IMR-90 (cell line): ENCODE measurements around the gene VPS25. TPM values are rescaled to one million over a fixed set of nuclear protein-coding genes. Genes with fewer than 3 reads are reported as not detected.

Experiments
- ATAC-seq: fragments of 200-7000 bp; cut with Tn5 transposase; 2 replicates; pipeline ENCODE4 v1.9.1; 2020; ENCODE audit warnings: low read depth, mild to moderate bottlenecking, moderate library complexity
- BruUV-seq: library from RNA; stranded (reverse); fragments of 400-500 nt; replicated peaks from 2 replicates; lab custom pipeline; 2021; lab: Mats Ljungman, UMichigan
- CTCF ChIA-PET: fragments of 300-600 bp; formaldehyde crosslinking; extraction: SDS; loops from one replicate; lab custom pipeline; 2021; ENCODE audit warnings: antibody characterized with exemption; lab: Yijun Ruan, JAX
- POLR2A ChIA-PET: fragments of 300-600 bp; sonication (Branson Sonifier 250); formaldehyde crosslinking; loops from one replicate; lab custom pipeline; 2022; ENCODE audit warnings: antibody characterized with exemption; ENCODE audit not compliant: unreplicated experiment; lab: Charles Lee
- DNase-seq: peaks from one replicate; pipeline ENCODE4 v3.0.0; 2013
- H2AFZ ChIP-seq: replicated peaks from 2 replicates; pipeline ENCODE3; 2013; ENCODE audit warnings: low read length, mild to moderate bottlenecking; ENCODE audit not compliant: poor library complexity
- H2AK5ac ChIP-seq: 2 replicates; pipeline ENCODE4 v1.6.1; 2013; ENCODE audit warnings: low read depth, low read length, inconsistent platforms
- H2AK9ac ChIP-seq: replicated peaks from 2 replicates; pipeline ENCODE3; 2013; ENCODE audit warnings: mild to moderate bottlenecking, low read depth, low read length, moderate library complexity; ENCODE audit not compliant: poor library complexity
- H2BK120ac ChIP-seq: 2 replicates; pipeline ENCODE4 v1.6.1; 2013; ENCODE audit warnings: low read depth, low read length, inconsistent platforms
- H2BK15ac ChIP-seq: 3 replicates; pipeline ENCODE4 v1.6.1; 2013; ENCODE audit warnings: low read depth, low read length, inconsistent platforms
- H2BK20ac ChIP-seq: 2 replicates; pipeline ENCODE4 v1.6.1; 2013; ENCODE audit warnings: low read depth, mild to moderate bottlenecking, inconsistent platforms, low read length, moderate library complexity
- H2BK5ac ChIP-seq: 2 replicates; pipeline ENCODE4 v1.6.1; 2013; ENCODE audit warnings: mild to moderate bottlenecking, low read depth, low read length, inconsistent platforms; ENCODE audit not compliant: poor library complexity, severe bottlenecking
- H3K14ac ChIP-seq: replicated peaks from 2 replicates; pipeline ENCODE4 v1.6.1; 2013; ENCODE audit warnings: low read depth, low read length, inconsistent platforms
- H3K18ac ChIP-seq: 2 replicates; pipeline ENCODE4 v1.6.1; 2013; ENCODE audit warnings: low read depth, low read length, control low read depth
- H3K23ac ChIP-seq: 2 replicates; pipeline ENCODE4 v1.6.1; 2013; ENCODE audit warnings: low read depth, low read length, inconsistent platforms
- H3K27ac ChIP-seq: 2 replicates; pipeline ENCODE4 v1.5.1; 2013; ENCODE audit warnings: mild to moderate bottlenecking, control low read depth, low read length; ENCODE audit not compliant: insufficient read depth
- H3K27me3 ChIP-seq: 2 replicates; pipeline ENCODE4 v1.6.1; 2013; ENCODE audit warnings: low read length; ENCODE audit not compliant: control insufficient read depth, insufficient read depth
- H3K36me3 ChIP-seq: 2 replicates; pipeline ENCODE4 v1.6.1; 2013; ENCODE audit warnings: low read length, mixed read lengths; ENCODE audit not compliant: control insufficient read depth, insufficient read depth
- H3K4ac ChIP-seq: 2 replicates; pipeline ENCODE4 v1.6.1; 2013; ENCODE audit warnings: low read depth, low read length, inconsistent platforms
- H3K4me1 ChIP-seq: 2 replicates; pipeline ENCODE4 v1.6.1; 2013; ENCODE audit warnings: low read length, mixed read lengths; ENCODE audit not compliant: control insufficient read depth, insufficient read depth
- H3K4me2 ChIP-seq: 2 replicates; pipeline ENCODE4 v1.6.1; 2013; ENCODE audit warnings: low read depth, mild to moderate bottlenecking, control low read depth, low read length, moderate library complexity
- H3K4me3 ChIP-seq: 2 replicates; pipeline ENCODE4 v1.5.1; 2013; ENCODE audit warnings: low read depth, mild to moderate bottlenecking, control low read depth, low read length, moderate library complexity; ENCODE audit not compliant: insufficient read depth
- H3K56ac ChIP-seq: 2 replicates; pipeline ENCODE4 v1.6.1; 2013; ENCODE audit warnings: low read length, inconsistent platforms; ENCODE audit not compliant: insufficient read depth; ENCODE audit errors: extremely low read depth
- H3K79me1 ChIP-seq, 2 experiments: 2 replicates each; pipeline ENCODE4 v1.6.1; 2013; ENCODE audit warnings: low read length in 2 of 2, inconsistent platforms in 1 of 2, low read depth in 1 of 2
- H3K9ac ChIP-seq: 2 replicates; pipeline ENCODE4 v1.6.1; 2013; ENCODE audit warnings: low read depth, low read length, control low read depth
- H3K9me1 ChIP-seq: 2 replicates; pipeline ENCODE4 v1.6.1; 2013; ENCODE audit warnings: low read length, inconsistent platforms; ENCODE audit not compliant: insufficient read depth
- H3K9me3 ChIP-seq: 2 replicates; pipeline ENCODE4 v1.6.1; 2013; ENCODE audit warnings: low read length; ENCODE audit not compliant: control insufficient read depth, insufficient read depth
- H4K20me1 ChIP-seq: 2 replicates; pipeline ENCODE4 v1.6.1; 2013; ENCODE audit warnings: low read length, inconsistent platforms; ENCODE audit not compliant: insufficient read depth
- H4K5ac ChIP-seq: 2 replicates; pipeline ENCODE4 v1.6.1; 2013; ENCODE audit warnings: mild to moderate bottlenecking, low read depth, low read length, control low read depth
- H4K8ac ChIP-seq, 2 experiments: 2 replicates each; pipeline ENCODE4 v1.6.1; 2013; ENCODE audit warnings: low read depth in 2 of 2, low read length in 2 of 2, control low read depth in 1 of 2, inconsistent platforms in 1 of 2
- H4K91ac ChIP-seq: 2 replicates; pipeline ENCODE4 v1.6.1; 2013; ENCODE audit warnings: low read depth, low read length, inconsistent platforms; ENCODE audit not compliant: insufficient read depth
- CTCF ChIP-seq: conservative IDR thresholded peaks from 2 replicates; pipeline ENCODE4 v1.5.1; 2012; ENCODE audit warnings: mild to moderate bottlenecking, low read depth, low read length, improper control_type of control experiment
- ELK1 ChIP-seq: fragments of 150-350 bp; IDR thresholded peaks from 2 replicates; pipeline ENCODE4 v1.6.1; 2016; ENCODE audit warnings: low read depth, mild to moderate bottlenecking, low read length, moderate library complexity, borderline replicate concordance
- FOS ChIP-seq: fragments of 150-350 bp; IDR thresholded peaks from 2 replicates; pipeline ENCODE4 v1.6.1; 2016; ENCODE audit warnings: low read depth, low read length
- MAZ ChIP-seq: IDR thresholded peaks from 2 replicates; pipeline ENCODE4 v1.6.1; 2012; ENCODE audit warnings: low read depth, mild to moderate bottlenecking, low read length, improper control_type of control experiment, moderate library complexity, borderline replicate concordance
- NFE2L2 ChIP-seq: fragments of 150-350 bp; IDR thresholded peaks from 2 replicates; pipeline ENCODE4 v1.6.1; 2016; ENCODE audit warnings: low read depth, mild to moderate bottlenecking, low read length
- POLR2A ChIP-seq: IDR thresholded peaks from 2 replicates; pipeline ENCODE4 v1.6.1; 2012; ENCODE audit warnings: mild to moderate bottlenecking, low read depth, low read length
- RAD21 ChIP-seq: IDR thresholded peaks from 2 replicates; pipeline ENCODE4 v1.6.1; 2012; ENCODE audit warnings: low read length, improper control_type of control experiment
- RFX5 ChIP-seq: IDR thresholded peaks from 2 replicates; pipeline ENCODE4 v1.8.0; 2012; ENCODE audit warnings: low read depth, mild to moderate bottlenecking, low read length, moderate library complexity
- SMC3 ChIP-seq: fragments of 150-350 bp; IDR thresholded peaks from 2 replicates; pipeline ENCODE4 v1.6.1; 2016; ENCODE audit warnings: low read depth, mild to moderate bottlenecking, antibody characterized with exemption, low read length, moderate library complexity
- USF2 ChIP-seq: fragments of 150-350 bp; IDR thresholded peaks from 2 replicates; pipeline ENCODE4 v1.6.1; 2017; ENCODE audit warnings: mild to moderate bottlenecking, antibody characterized with exemption, low read length, low read depth
- WGBS, 2 experiments: methylation state at CpG; one replicate each; pipeline versions ENCODE4 v1.1.5 to v1.1.7; 2013; ENCODE audit warnings: missing lambda C conversion rate in 2 of 2; ENCODE audit not compliant: insufficient read length in 1 of 2; ENCODE audit errors: extremely low coverage in 2 of 2; 5-methylcytosine and 5-hydroxymethylcytosine counted together
- dilution Hi-C: fragments of 300-500 bp; cut with HindIII; formaldehyde crosslinking; loops from one replicate; pipeline ENCODE4 v1.14.3; 2018; ENCODE audit warnings: low sequenced_read_pairs; ENCODE audit not compliant: unreplicated experiment
- in situ Hi-C: fragments of 300-500 bp; cut with MboI; formaldehyde crosslinking; loops from 3 replicates; pipeline ENCODE4 v1.14.3; 2019; ENCODE audit warnings: low sequenced_read_pairs, inconsistent platforms, mixed read lengths
- intact Hi-C: fragments of 100-400 bp; cut with micrococcal nuclease; formaldehyde crosslinking; loops from 2 replicates; pipeline ENCODE4 v1.10.0; 2022
- polyA plus RNA-seq, 3 experiments: library from polyadenylated mRNA; depleted of rRNA; stranded (reverse); fragments of >200 nt; gene quantifications; 2 replicates each; pipeline ENCODE4 v1.2.3, GENCODE V29; 2012; ENCODE audit warnings: low replicate concordance in 1 of 3
- total RNA-seq: library from RNA; depleted of rRNA; stranded (reverse); fragments of >200 nt; gene quantifications from 2 replicates; pipeline ENCODE4 v1.2.3, GENCODE V29; 2012

Gene VPS25
- total and polyA plus RNA-seq, 2 of the 4 experiments (the other 2 are of a cell fraction): 71.3 to 130 TPM

- dilution Hi-C loops (no loop called here), intact Hi-C loops (no loop called here), in situ Hi-C loops (no loop called here)
- Histone ChIP-seq H3K4ac (no peak overlapping the region), H4K8ac (no peak overlapping the region), H3K27me3 (peaks cover 27% of the 10 kb centered on the region), H3K79me1 (peaks cover under 1 to 3% of the 10 kb centered on the region in 2 experiments; a peak in 3 of 4 replicates), H4K5ac (no peak overlapping the region), H3K27ac (no peak overlapping the region), H3K23ac (0 out of 2 replicates have a peak overlapping the region, but pooled peaks have one; percentile 51), H4K20me1 (no peaks in the 10 kb centered on the region), H3K9ac (no peak overlapping the region), H2BK5ac (no peak overlapping the region), H3K14ac (no peak overlapping the region), H3K18ac (no peak overlapping the region), H3K56ac (no peak overlapping the region), H3K9me3 (no peaks in the 10 kb centered on the region), H3K36me3 (no peaks in the 10 kb centered on the region), H2BK120ac (no peak overlapping the region), H3K9me1 (peaks cover 4% of the 10 kb centered on the region; the same call in 1 of the 2 replicates), H3K4me2 (no peak overlapping the region), H4K91ac (no peak overlapping the region), H3K4me3 (no peak overlapping the region), H3K4me1 (peaks cover 5% of the 10 kb centered on the region; the same call in 1 of the 2 replicates), H2BK20ac (no peak overlapping the region), H2BK15ac (no peak overlapping the region), H2AK9ac (peak overlapping the region; percentile 18), H2AFZ (no peak overlapping the region), H2AK5ac (no peak overlapping the region)
- no peak for DNase-seq
- TF ChIP-seq SMC3 (no peak), ELK1 (no peak), CTCF (no peak), FOS (no peak), POLR2A (no peak), USF2 (no peak), NFE2L2 (no peak), RAD21 (no peak), MAZ (no peak), RFX5 (no peak)
- CTCF ChIA-PET: interaction anchor here (1.3 to 2.9 kb wide), 2 partner anchors 11 to 14 kb away, joined by 6 to 12 read pairs; partner anchors contain the start of gene RAMP2
- 43% methylated on average over 4 of the region's 11 CpGs; no CpG with 5 or more reads in 1 of the 2 experiments for WGBS, 2 experiments
- no peak for ATAC-seq
- POLR2A ChIA-PET: no interaction called here
- no TSS peak for BruUV-seq
Observed at GRCh38 chr17:42748908-42749798, 24.1 kb upstream of the VPS25 start.
